CD4-positive, alpha-beta T cell treated with Interleukin-4 for 4 hours (primary cell): Measurements from ENCODE around the gene FAM227B.
"Not testable (repeated sequence)": the region's sequence is repeated elsewhere in the genome, so short reads cannot be mapped to it uniquely, and the experiment has no call there.

ENCODE experiments used
- DNase-seq: peaks from one replicate; pipeline ENCODE4 v3.0.0-alpha.2; 2020

The FAM227B gene

DNA sequence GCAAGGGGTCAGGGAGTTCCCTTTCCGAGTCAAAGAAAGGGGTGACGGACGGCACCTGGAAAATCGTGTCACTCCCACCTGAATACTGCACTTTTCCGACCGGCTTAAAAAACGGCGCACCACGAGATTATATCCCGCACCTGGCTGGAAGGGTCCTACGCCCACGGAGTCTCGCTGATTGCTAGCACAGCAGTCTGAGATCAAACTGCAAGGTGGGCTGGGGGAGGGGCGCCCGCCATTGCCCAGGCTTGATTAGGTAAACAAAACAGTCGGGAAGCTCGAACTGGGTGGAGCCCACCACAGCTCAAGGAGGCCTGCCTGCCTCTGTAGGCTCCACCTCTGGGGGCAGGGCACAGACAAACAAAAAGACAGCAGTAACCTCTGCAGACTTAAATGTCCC is 266.2 kb downstream of the FAM227B start:
- DNase-seq: not testable (repeated sequence)

DNA sequence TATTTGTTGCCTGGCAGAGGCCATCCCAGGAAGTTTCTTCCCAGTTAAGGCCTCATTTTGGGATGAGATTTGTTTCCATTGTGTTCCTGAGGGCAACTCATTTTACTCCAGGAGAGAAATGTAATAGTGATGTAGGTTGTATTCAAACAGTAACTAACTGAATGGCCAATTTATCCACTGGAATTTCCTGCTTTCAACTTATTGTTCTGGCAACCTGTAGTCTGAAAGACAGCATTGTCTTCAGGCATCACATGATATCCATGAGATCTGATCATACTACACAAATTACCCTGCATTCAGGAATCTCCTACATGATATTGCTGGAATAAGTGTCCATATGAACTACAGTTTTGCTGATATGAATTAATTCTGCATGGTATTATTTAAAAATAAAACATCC is 277.1 kb downstream of the FAM227B start:
- no peak for DNase-seq

DNA sequence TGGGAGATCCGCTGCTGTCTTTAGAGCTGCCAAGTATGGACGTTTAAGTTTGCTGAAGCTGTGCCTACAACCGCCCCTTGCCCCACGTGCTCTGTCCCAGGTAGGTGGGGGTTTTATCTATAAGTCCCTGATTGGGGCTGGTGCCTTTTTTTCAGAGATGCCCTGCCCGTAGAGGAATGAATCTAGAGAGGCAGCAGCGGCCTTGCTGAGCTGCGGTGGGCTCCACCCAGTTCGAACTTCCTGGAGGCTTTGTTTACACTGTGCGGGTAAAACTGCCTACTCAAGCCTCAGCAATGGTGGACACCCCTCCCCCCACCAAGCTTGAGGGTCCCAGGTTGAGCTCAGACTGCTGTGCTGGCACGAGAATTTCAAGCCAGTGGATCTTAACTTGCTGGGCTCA is 281.0 kb downstream of the FAM227B start:
- no peak for DNase-seq

DNA sequence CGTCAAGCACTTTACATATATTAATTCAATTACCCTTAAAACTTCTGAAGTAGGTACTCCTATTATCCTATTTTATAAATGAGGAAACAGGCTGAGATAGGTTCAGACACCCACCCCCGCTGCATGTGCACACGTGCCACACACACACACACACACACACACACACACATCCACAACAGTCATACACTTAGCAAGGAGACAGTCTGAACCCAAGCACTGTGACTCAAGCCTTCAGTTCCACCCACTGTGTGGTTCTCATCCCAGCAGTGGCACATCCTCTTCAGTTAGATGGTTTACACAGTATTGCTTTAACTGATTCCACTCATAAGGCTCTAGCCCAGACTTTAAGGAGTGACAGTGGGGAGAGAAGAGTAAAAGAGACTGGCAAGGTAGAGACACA is 288.7 kb downstream of the FAM227B start:
- no peak for DNase-seq

DNA sequence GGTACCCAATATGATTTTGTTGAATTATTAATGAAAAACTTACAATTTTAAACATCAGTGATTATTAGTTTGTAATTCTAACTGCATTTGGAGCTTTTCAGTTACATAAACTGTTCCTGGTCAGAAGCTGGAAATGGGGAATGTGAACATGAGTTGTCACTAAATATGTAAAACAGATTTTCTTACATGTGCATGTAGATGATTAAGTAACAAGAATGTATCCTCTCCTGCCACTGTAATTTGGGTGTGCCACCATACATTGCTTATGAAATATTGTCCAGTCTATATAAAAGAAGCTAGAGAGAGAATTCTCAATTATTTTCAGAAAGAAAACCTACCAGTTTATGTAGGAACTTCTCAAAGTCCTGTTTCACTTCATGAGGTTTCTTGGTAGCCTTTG is 289.2 kb downstream of the FAM227B start:
- DNase-seq: no peak

DNA sequence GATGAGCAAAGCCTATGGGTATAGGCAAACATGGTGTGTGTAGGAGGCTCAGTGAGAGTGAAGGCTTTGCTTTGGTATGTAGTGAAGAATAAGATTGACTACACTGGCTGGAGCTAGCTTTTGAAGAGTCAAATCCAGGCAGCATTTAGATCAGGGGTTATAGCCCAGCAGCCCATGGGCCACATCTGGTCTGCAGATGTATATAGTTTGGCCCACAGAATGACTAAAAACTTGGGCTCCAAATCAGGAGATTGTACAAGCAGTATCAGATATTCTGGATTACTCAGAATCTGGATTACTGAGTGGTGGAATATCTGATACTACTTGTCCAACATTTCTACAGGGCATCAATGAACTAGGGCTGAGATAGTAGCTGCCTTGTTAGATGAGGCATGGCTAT is 290.5 kb downstream of the FAM227B start:
- DNase-seq: no peak

DNA sequence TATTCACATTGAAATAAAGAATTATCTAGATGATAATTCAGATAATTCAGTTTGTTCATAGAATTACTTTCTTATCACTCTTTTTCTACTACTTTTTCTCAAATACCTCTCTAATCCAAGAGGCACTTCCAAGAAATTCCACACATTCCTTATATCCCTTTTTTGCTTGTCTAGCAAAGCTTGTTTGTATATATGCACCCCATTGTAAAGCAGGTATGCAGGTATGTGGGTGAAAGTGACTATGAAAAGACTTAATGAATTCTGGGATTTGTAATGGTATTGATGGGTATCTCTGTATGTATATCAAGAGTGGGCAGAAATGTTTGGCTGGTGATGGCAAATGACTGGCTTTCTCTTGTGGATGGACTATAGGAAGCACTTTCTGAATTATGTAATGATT is 291.7 kb downstream of the FAM227B start:
- DNase-seq: no peak

GRCh38 chr15:49327927-49328326 is 292.7 kb downstream of the FAM227B start:
- DNase-seq: no peak

GRCh38 chr15:49323207-49323606 is 297.4 kb downstream of the FAM227B start:
- no peak for DNase-seq

GRCh38 chr15:49320351-49320750 is 300.3 kb downstream of the FAM227B start:
- DNase-seq: no peak

- DNase-seq: no peak
These were observed 305.2 kb downstream of the FAM227B start for GRCh38 chr15:49315391-49315823.

GRCh38 chr15:49314716-49315115 is 305.9 kb downstream of the FAM227B start:
- no peak for DNase-seq

DNA sequence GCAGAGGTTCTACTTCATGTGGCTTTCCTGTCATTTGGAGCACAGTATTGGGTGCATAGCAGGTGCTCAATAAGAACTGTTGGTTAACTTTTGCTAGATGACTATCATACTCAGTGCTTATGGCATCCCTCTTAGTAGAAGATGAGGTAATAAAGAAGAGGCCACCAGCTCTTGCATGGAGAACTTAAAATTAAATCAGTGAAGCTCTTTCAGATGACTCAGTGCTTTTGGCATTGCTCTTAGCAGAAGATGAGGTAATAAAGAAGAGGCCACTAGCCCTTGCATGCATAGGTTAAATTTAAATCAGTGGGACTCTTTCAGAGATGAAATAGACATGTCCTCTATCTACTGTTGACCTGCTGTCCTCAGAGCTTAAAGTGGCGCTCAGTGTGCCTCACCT is 307.0 kb downstream of the FAM227B start:
- no peak for DNase-seq

DNA sequence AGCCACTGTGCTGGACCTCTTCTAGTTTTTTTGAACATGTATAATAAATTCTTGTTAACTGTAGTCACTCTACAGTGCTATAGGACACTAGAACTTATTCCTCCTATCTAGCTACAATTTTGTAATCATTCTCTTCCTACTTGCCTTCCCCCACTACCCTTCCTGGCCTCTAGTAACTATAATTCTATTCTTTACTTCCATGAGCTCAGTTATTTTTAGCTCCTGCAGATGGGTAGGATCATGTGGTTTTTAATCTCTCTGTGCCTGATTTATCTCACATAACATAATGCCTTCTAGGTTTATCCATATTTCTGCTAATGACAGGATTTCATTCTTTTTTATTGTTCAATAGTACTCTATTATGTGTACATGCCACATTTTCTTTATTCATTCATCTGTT is 310.7 kb downstream of the FAM227B start:
- no peak for DNase-seq

DNA sequence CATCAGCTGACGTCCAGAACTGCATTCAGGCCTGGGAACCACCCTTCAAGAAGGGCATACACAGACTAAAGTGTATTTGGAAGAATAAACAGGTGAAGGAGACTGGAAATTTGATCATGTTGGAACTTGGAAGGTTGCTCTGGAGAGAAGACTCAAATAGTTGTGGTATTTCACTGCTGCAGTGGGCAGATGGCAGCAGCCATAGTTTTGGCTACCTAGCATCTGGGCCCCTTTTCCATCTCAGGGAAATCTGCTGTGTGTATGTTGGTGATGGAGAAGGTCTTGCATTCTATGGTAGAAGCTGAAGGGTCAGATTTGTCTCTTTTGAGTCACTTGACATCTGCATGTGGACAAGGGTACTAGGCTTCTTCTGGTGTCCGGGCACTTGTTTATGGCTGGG is 311.9 kb downstream of the FAM227B start:
- no peak for DNase-seq

DNA sequence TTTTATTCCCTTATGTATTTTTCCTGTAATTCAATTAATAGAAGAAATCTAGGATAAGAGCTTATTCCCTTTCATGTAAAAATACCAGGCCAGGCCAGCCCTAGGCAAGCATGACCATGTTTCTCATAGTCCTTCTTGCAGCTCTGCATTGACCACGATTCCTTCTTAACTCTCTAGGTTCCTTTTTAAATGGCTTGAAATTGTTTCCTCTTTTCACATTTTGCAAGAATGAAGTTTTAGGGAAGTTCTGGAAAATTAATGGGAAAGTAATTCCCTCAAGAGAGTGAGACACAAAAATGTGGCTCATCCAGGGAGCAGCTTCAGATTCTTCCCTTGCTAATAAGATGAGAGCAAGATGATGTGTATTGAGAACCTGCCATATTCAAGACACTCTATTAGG is 314.1 kb downstream of the FAM227B start:
- no peak for DNase-seq

GRCh38 chr15:49303003-49303402 is 317.6 kb downstream of the FAM227B start:
- DNase-seq: no peak

- DNase-seq: no peak
These were observed 319.1 kb downstream of the FAM227B start for GRCh38 chr15:49301562-49301961.

GRCh38 chr15:49300856-49301255 is 319.8 kb downstream of the FAM227B start:
- no peak for DNase-seq

DNA sequence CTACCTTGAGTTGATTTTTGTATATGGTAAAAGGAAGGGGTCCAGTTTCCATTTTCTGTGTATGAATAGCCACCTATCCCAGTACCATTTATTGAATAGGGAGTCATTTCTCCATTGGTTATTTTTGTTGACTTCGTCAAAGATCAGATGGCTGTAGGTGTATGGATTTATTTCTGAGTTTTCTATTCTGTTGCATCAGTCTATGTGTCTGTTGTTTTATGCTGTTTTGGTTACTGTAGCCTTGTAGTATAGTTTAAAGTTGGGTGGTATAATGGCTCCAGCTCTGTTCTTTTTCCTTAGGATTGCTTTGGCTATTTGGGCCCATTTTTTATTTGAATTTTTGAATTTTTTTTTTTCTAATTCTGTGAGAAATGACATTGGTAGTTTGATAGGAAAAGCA is 323.0 kb downstream of the FAM227B start:
- DNase-seq: no peak

GRCh38 chr15:49296258-49296657 is 324.4 kb downstream of the FAM227B start:
- no peak for DNase-seq

- no peak for DNase-seq
These were observed 326.7 kb downstream of the FAM227B start for GRCh38 chr15:49293941-49294340.

GRCh38 chr15:49290191-49290590 is 330.4 kb downstream of the FAM227B start:
- DNase-seq: no peak

- no peak for DNase-seq
These were observed 332.2 kb downstream of the FAM227B start for GRCh38 chr15:49288391-49288790.

DNA sequence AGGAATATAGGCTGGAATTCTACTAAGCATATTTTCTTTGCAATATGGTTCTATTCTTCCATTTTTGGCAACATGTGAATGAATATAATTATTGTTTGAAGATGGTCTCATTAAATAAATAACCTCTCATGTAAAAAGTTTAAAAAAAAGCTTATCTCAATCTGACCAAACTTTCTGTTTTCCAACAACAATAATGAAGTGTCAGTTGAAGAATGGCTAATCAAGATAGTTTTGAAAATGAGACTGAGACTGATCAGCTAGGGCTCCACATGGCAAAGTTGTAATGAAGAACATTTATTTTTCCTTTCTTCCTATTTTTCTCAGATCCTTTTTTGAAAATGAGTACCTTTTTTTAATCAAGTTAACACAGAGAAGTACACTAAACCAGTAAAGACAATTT is 333.1 kb downstream of the FAM227B start:
- DNase-seq: no peak
